Esophagus muscularis mucosa (tissue), 4 donors: ENCODE results near the gene DDIT3. TPM values are rescaled to one million over a fixed set of nuclear protein-coding genes. Genes with fewer than 3 reads are reported as not detected.
"Not testable (repeated sequence)": the region's sequence is repeated elsewhere in the genome, so short reads cannot be mapped to it uniquely, and the experiment has no call there.

ENCODE experiments used
- DNase-seq: peaks from one replicate; pipeline ENCODE4 v3.0.0-alpha.2; 2017; ENCODE audit errors: extremely low spot score
- H3K27ac ChIP-seq, 4 donors: fragments of 200-600 bp; sonication (generic); replicated peaks in 1 of 4; 1 replicate in 3 of 4; 2 replicates in 1 of 4; pipeline ENCODE4 v1.5.1; 2016 to 2019; ENCODE audit warnings: mild to moderate bottlenecking in 1 of 4
- H3K27me3 ChIP-seq, 4 donors: fragments of 200-600 bp; sonication (generic); one replicate each; pipeline versions ENCODE4 v1.5.1 to v1.6.0; 2016 to 2019
- H3K36me3 ChIP-seq, 4 donors: fragments of 200-600 bp; sonication (generic); one replicate each; pipeline ENCODE4 v1.5.1; 2016 to 2019
- H3K4me1 ChIP-seq, 4 donors: fragments of 200-600 bp; sonication (generic); one replicate each; pipeline ENCODE4 v1.5.1; 2016 to 2019
- H3K4me3 ChIP-seq, 4 donors: fragments of 200-600 bp; sonication (generic); 1 replicate in 2 of 4; 2 replicates in 2 of 4; pipeline ENCODE4 v1.5.1; 2016 to 2019; ENCODE audit warnings: mild to moderate bottlenecking in 4 of 4, moderate library complexity in 1 of 4
- H3K9me3 ChIP-seq, 4 donors: fragments of 200-600 bp; sonication (generic); 1 replicate in 3 of 4; 2 replicates in 1 of 4; pipeline ENCODE4 v1.5.1; 2016 to 2019
- CTCF ChIP-seq, 3 experiments: fragments of 200-600 bp in 2 of 3; fragments of 450-650 bp in 1 of 3; sonication (generic) in 2 of 3; IDR thresholded peaks; one replicate each; pipeline ENCODE4 v1.5.1; 2017 to 2019; ENCODE audit warnings: antibody characterized with exemption in 3 of 3, mild to moderate bottlenecking in 2 of 3, moderate library complexity in 1 of 3
- EP300 ChIP-seq: sonication (generic); formaldehyde crosslinking; IDR thresholded peaks from one replicate; pipeline ENCODE4 v1.6.1; 2017; ENCODE audit warnings: antibody characterized with exemption
- POLR2A ChIP-seq: fragments of 450-650 bp; IDR thresholded peaks from one replicate; pipeline ENCODE4 v1.6.1; 2017; ENCODE audit warnings: antibody characterized with exemption, moderate library complexity, mild to moderate bottlenecking, low read depth
- POLR2AphosphoS5 ChIP-seq, 2 donors: sonication (generic); formaldehyde crosslinking; IDR thresholded peaks; one replicate each; pipeline ENCODE4 v1.6.1; 2017; ENCODE audit warnings: antibody characterized with exemption in 2 of 2
- WGBS: methylation state at CpG from one replicate; pipeline ENCODE4 v1.1.5; 2018; 5-methylcytosine and 5-hydroxymethylcytosine counted together
- intact Hi-C: fragments of 100-400 bp; cut with DNase I; formaldehyde crosslinking; loops from one replicate; pipeline ENCODE4 v1.15.1; 2023
- total RNA-seq, 4 donors: library from RNA; depleted of rRNA; stranded (reverse); fragments of >200 nt; gene quantifications; one replicate each; pipeline versions ENCODE4 v1.1.0 to v1.2.1, GENCODE V29; 2016

The DDIT3 gene
- total RNA-seq, 4 donors from 2014 or later, result 14.4 to 43.9 (median 24.4) TPM

- no peak for TF ChIP-seq POLR2A
- TF ChIP-seq EP300, result no peak
- no peak for TF ChIP-seq POLR2AphosphoS5 (IDR thresholded peaks at IDR 0.05)
- TF ChIP-seq CTCF (IDR thresholded peaks at IDR 0.05), result no peak
- Histone ChIP-seq H3K36me3 (peaks cover 54 to 66% (median 59%) of the 10 kb centered on the region in 4 donors), H3K4me3 (no peak overlapping the region), H3K27me3 (no peaks in the 10 kb centered on the region), H3K4me1 (peaks cover 41 to 50% (median 42%) of the 10 kb centered on the region in 4 donors), H3K27ac (peak overlapping the region; percentile 94 to 99 (median 98)), H3K9me3 (no peaks in the 10 kb centered on the region)
- intact Hi-C loops, result no loop called here
- no peak for DNase-seq
- 89% methylated on average over 11 of the region's 11 CpGs for WGBS
Observed at GRCh38 chr12:57516617-57517153, 3.6 kb downstream of the DDIT3 start.

- Histone ChIP-seq H3K36me3 (peaks cover 58 to 72% (median 64%) of the 10 kb centered on the region in 4 donors), H3K27ac (peak overlapping the region; percentile 94 to 99 (median 98))
- intact Hi-C loops, result no loop called here
Observed at GRCh38 chr12:57515934-57516541, 4.3 kb downstream of the DDIT3 start.

DNA sequence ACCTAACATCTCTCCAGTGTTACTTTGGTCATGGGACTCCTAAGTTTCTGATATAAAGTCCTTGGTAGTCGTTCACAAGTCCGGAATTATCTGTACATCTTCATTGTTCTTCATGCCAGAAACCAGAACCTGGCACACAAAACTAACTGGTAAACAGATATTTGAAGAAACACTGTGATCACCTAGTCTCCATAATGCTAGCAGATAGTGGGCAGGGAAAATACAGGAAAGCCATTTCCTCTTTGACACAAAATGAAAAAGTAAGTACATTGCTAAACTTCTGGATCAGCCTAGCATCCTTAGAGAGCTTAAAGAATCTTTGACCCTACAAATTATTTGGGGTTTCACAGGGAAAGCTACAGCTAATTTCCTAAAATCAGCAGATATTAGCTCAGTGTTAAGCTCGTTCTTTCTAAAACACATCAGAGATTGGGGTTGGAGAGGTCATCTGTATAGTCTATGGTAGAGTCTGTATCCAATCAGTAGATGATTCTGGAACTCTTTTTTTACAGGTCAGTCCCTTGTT lies 4.8 kb downstream of the DDIT3 start:
- H3K4me1 ChIP-seq, result peaks cover 32 to 41% (median 33%) of the 10 kb centered on the region in 4 donors
- H3K36me3 ChIP-seq, result peaks cover 58 to 78% (median 69%) of the 10 kb centered on the region in 4 donors
- H3K4me3 ChIP-seq, result no peak overlapping the region
- H3K27ac ChIP-seq, result peak overlapping the region in 2 of 4 donors; percentile 99
- DNase-seq, result no peak
- WGBS, result 70% methylated on average over 3 of the region's 3 CpGs
- H3K9me3 ChIP-seq, result no peaks in the 10 kb centered on the region
- intact Hi-C loops, result no loop called here
- no peaks in the 10 kb centered on the region for H3K27me3 ChIP-seq
- no peak for TF ChIP-seq EP300
- no peak for TF ChIP-seq POLR2AphosphoS5 (IDR thresholded peaks at IDR 0.05)
- TF ChIP-seq POLR2A, result no peak
- TF ChIP-seq CTCF (IDR thresholded peaks at IDR 0.05), result no peak

More at GRCh38 chr12:57515934-57516541, 4.3 kb downstream of the DDIT3 start:
- TF ChIP-seq POLR2AphosphoS5 (IDR thresholded peaks at IDR 0.05), result no peak
- TF ChIP-seq POLR2A, result no peak
- no peak for TF ChIP-seq EP300
- TF ChIP-seq CTCF (IDR thresholded peaks at IDR 0.05), result no peak
- H3K4me3 ChIP-seq, result no peak overlapping the region
- H3K27me3 ChIP-seq, result no peaks in the 10 kb centered on the region
- WGBS, result 78% methylated on average over 11 of the region's 11 CpGs
- DNase-seq, result no peak
- H3K9me3 ChIP-seq, result no peaks in the 10 kb centered on the region
- peaks cover 35 to 43% (median 36%) of the 10 kb centered on the region in 4 donors for H3K4me1 ChIP-seq

GRCh38 chr12:57514720-57515407 lies 5.5 kb downstream of the DDIT3 start:
- TF ChIP-seq CTCF (IDR thresholded peaks at IDR 0.05) (no peak), EP300 (no peak), POLR2A (no peak), POLR2AphosphoS5 (IDR thresholded peaks at IDR 0.05) (no peak)
- intact Hi-C loops, result no loop called here

DNA sequence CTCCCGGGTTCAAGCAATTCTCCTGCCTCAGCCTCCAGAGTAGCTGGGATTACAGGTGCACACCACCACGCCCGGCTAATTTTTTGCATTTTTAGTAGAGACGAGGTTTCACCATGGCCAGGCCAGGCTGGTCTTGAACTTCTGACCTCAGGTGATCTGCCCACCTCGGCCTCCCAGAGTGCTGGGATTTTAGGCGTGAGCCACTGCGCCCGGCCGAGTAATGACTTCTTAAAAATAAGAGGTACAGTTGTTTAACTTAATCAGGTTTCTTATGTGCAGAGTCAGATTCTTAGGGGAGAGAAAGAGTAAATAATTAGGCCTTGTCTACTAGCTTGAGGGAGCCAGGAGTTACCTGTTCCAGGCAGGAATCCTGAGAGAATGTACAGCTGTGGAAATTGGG lies 6.1 kb downstream of the DDIT3 start:
- H3K27me3 ChIP-seq, DNase-seq, H3K9me3 ChIP-seq, intact Hi-C loops, H3K4me3 ChIP-seq: not testable (repeated sequence)
- Histone ChIP-seq H3K27ac (peak overlapping the region in 1 of 4 donors; percentile 99), H3K4me1 (peaks cover 27 to 35% (median 29%) of the 10 kb centered on the region in 4 donors), H3K36me3 (peaks cover 65 to 90% (median 81%) of the 10 kb centered on the region in 4 donors)
- 94% methylated on average over 8 of the region's 9 CpGs for WGBS

More at GRCh38 chr12:57514720-57515407, 5.5 kb downstream of the DDIT3 start:
- Histone ChIP-seq H3K4me1 (peaks cover 32 to 41% (median 33%) of the 10 kb centered on the region in 4 donors), H3K36me3 (peaks cover 59 to 84% (median 75%) of the 10 kb centered on the region in 4 donors), H3K27ac (peak overlapping the region in 1 of 4 donors; percentile 99), H3K27me3 (no peaks in the 10 kb centered on the region), H3K4me3 (no peak overlapping the region), H3K9me3 (no peaks in the 10 kb centered on the region)
- no peak for DNase-seq
- 89% methylated on average over 9 of the region's 9 CpGs for WGBS

- DNase-seq, H3K27me3 ChIP-seq, H3K4me3 ChIP-seq, H3K9me3 ChIP-seq, intact Hi-C loops, H3K27ac ChIP-seq: not testable (repeated sequence)
- WGBS, result 87% methylated on average over 6 of the region's 6 CpGs
- Histone ChIP-seq H3K4me1 (peaks cover 21 to 30% (median 23%) of the 10 kb centered on the region in 4 donors), H3K36me3 (peaks cover 65 to 96% (median 87%) of the 10 kb centered on the region in 4 donors)
Observed at GRCh38 chr12:57513677-57514076, 6.6 kb downstream of the DDIT3 start.
